ENCODE results near the gene NAV2. TPM values are rescaled to one million over a fixed set of nuclear protein-coding genes. Genes with fewer than 3 reads are reported as not detected.

The NAV2 gene
- total RNA-seq, 1 donor from 2014 or later, result 1.8 TPM

- DNase-seq (ENCODE audit: low read depth in 2 of 2), result no peak
Measured at GRCh38 chr11:20078846-20079245, 366.2 kb downstream of the NAV2 start.

- no peak for DNase-seq (ENCODE audit: low read depth in 2 of 2)
Measured at GRCh38 chr11:20080032-20080685, 367.5 kb downstream of the NAV2 start.

GRCh38 chr11:20081336-20081735, 368.7 kb downstream of the NAV2 start:
- DNase-seq (ENCODE audit: low read depth in 2 of 2), result no peak

- DNase-seq (ENCODE audit: low read depth in 2 of 2), result peak in 1 of 2 donors; percentile 11
Measured at GRCh38 chr11:20083877-20084276, 371.2 kb downstream of the NAV2 start.

- no peak for DNase-seq (ENCODE audit: low read depth in 2 of 2)
Measured at GRCh38 chr11:20084921-20085814, 372.5 kb downstream of the NAV2 start.

GRCh38 chr11:20085918-20086317, 373.3 kb downstream of the NAV2 start:
- no peak for DNase-seq (ENCODE audit: low read depth in 2 of 2)

GRCh38 chr11:20087118-20087521, 374.5 kb downstream of the NAV2 start:
- no peak for DNase-seq (ENCODE audit: low read depth in 2 of 2)

GRCh38 chr11:20088397-20089225, 376.0 kb downstream of the NAV2 start:
- no peak for DNase-seq (ENCODE audit: low read depth in 2 of 2)

GRCh38 chr11:20089367-20089766, 376.7 kb downstream of the NAV2 start:
- DNase-seq (ENCODE audit: low read depth in 2 of 2), result no peak

- DNase-seq (ENCODE audit: low read depth in 2 of 2), result peak; percentile 43 to 55
Measured at GRCh38 chr11:20089796-20090653, 377.4 kb downstream of the NAV2 start.

GRCh38 chr11:20090654-20091374, 378.2 kb downstream of the NAV2 start:
- peak; percentile 44 to 56 for DNase-seq (ENCODE audit: low read depth in 2 of 2)

- peak in 1 of 2 donors; percentile 52 for DNase-seq (ENCODE audit: low read depth in 2 of 2)
Measured at GRCh38 chr11:20093775-20094174, 381.1 kb downstream of the NAV2 start.

- peak in 1 of 2 donors; percentile 38 for DNase-seq (ENCODE audit: low read depth in 2 of 2)
Measured at GRCh38 chr11:20095189-20095588, 382.6 kb downstream of the NAV2 start.

- peak; percentile 81 to 95 for DNase-seq (ENCODE audit: low read depth in 2 of 2)
Measured at GRCh38 chr11:20097319-20098221, 384.9 kb downstream of the NAV2 start.

- peak in 1 of 2 donors; percentile 82 for DNase-seq (ENCODE audit: low read depth in 2 of 2)
Measured at GRCh38 chr11:20099527-20099926, 386.9 kb downstream of the NAV2 start.

- DNase-seq (ENCODE audit: low read depth in 2 of 2), result no peak
Measured at GRCh38 chr11:20102397-20102796, 389.8 kb downstream of the NAV2 start.

- no peak for DNase-seq (ENCODE audit: low read depth in 2 of 2)
Measured at GRCh38 chr11:20103281-20103680, 390.6 kb downstream of the NAV2 start.

GRCh38 chr11:20105427-20105826, 392.8 kb downstream of the NAV2 start:
- no peak for DNase-seq (ENCODE audit: low read depth in 2 of 2)

Data from lung microvascular endothelial cell (primary cell).